K562 (cell line): ENCODE measurements around the gene CYSRT1. TPM values are rescaled to one million over a fixed set of nuclear protein-coding genes. Genes with fewer than 3 reads are reported as not detected.

ENCODE experiments used
- ATAC-seq: fragments of 200-7000 bp; cut with Tn5 transposase; 3 replicates; pipeline ENCODE4 v1.9.1; 2020; ENCODE audit warnings: moderate library complexity
- BruUV-seq: library from RNA; stranded (reverse); fragments of 400-500 nt; replicated peaks from 2 replicates; lab custom pipeline; 2021; lab: Mats Ljungman, UMichigan
- CTCF ChIA-PET: fragments of 300-600 bp; formaldehyde crosslinking; extraction: SDS; loops from one replicate; lab custom pipeline; 2021; ENCODE audit warnings: low intra/inter-chr PET ratio; lab: Yijun Ruan, JAX
- POLR2A ChIA-PET: fragments of 300-600, 350-650 bp; sonication (Branson Sonifier 250); formaldehyde crosslinking; extraction: SDS; loops from one replicate; lab custom pipeline; 2021; ENCODE audit warnings: antibody characterized with exemption, inconsistent platforms; lab: Yijun Ruan, JAX
- DNase-seq, 4 experiments: peaks; one replicate each; pipeline versions ENCODE4 v3.0.0 to v3.0.0-alpha.2; 2011 to 2018; ENCODE audit warnings: low spot score in 3 of 4, mixed read lengths in 3 of 4; ENCODE audit errors: extremely low read depth in 1 of 4
- FAIRE-seq: peaks from 2 replicates; lab custom pipeline; 2011; peaks lifted over from hg19 to GRCh38; lab: Jason Lieb, UNC
- H2AFZ ChIP-seq: 2 replicates; pipeline ENCODE4 v1.6.0; 2011; ENCODE audit warnings: low read depth, low read length, control low read depth, inconsistent platforms
- H3K27ac ChIP-seq: fragments of 200-600 bp; 3 replicates; pipeline ENCODE4 v1.8.0; 2011; ENCODE audit warnings: low read depth, mild to moderate bottlenecking, control low read depth, inconsistent platforms, low read length, moderate library complexity, mixed read lengths; ENCODE audit errors: extremely low read depth
- H3K27me3 ChIP-seq, 2 experiments: fragments of 300-600 bp in 1 of 2; 2 replicates in 1 of 2; 3 replicates in 1 of 2; pipeline versions ENCODE4 v1.6.0 to v1.8.0; 2011; ENCODE audit warnings: inconsistent platforms in 2 of 2, low read length in 2 of 2, mild to moderate bottlenecking in 1 of 2, mixed read lengths in 1 of 2, moderate library complexity in 1 of 2; ENCODE audit not compliant: control insufficient read depth in 2 of 2, insufficient read depth in 2 of 2
- H3K36me3 ChIP-seq: fragments of 300-600 bp; 3 replicates; pipeline ENCODE4 v1.8.0; 2011; ENCODE audit warnings: mild to moderate bottlenecking, low read length, inconsistent platforms; ENCODE audit not compliant: control insufficient read depth, insufficient read depth
- H3K4me1 ChIP-seq, 2 experiments: fragments of 200-600 bp in 1 of 2; replicated peaks in 1 of 2; 2 replicates in 1 of 2; 3 replicates in 1 of 2; pipeline versions ENCODE4 v1.5.1 to v1.8.0; 2011; ENCODE audit warnings: inconsistent platforms in 2 of 2, low read length in 2 of 2, mild to moderate bottlenecking in 1 of 2, mixed read lengths in 1 of 2, moderate library complexity in 1 of 2; ENCODE audit not compliant: control insufficient read depth in 2 of 2, insufficient read depth in 2 of 2
- H3K4me2 ChIP-seq: 2 replicates; pipeline ENCODE4 v1.6.1; 2011; ENCODE audit warnings: low read length, control low read depth, inconsistent platforms, mixed read lengths; ENCODE audit not compliant: insufficient read depth
- H3K4me3 ChIP-seq: fragments of 200-600 bp; sonication (generic), shearing (Covaris generic); 2 replicates; pipeline ENCODE4 v1.5.1; 2016; ENCODE audit warnings: control low read depth, inconsistent platforms
- H3K79me2 ChIP-seq: fragments of 200-600 bp; 3 replicates; pipeline ENCODE4 v1.8.0; 2011; ENCODE audit warnings: low read length, inconsistent platforms; ENCODE audit not compliant: control insufficient read depth, insufficient read depth
- H3K9ac ChIP-seq, 2 experiments: 2 replicates each; pipeline versions ENCODE4 v1.6.0 to v1.6.1; 2011; ENCODE audit warnings: low read depth in 2 of 2, low read length in 2 of 2, control low read depth in 1 of 2, inconsistent platforms in 1 of 2, mild to moderate bottlenecking in 1 of 2, mixed read lengths in 1 of 2; ENCODE audit not compliant: insufficient read depth in 1 of 2
- H3K9me1 ChIP-seq: one replicate; pipeline ENCODE4 v1.6.0; 2011; ENCODE audit warnings: inconsistent platforms, mild to moderate bottlenecking, low read length, moderate library complexity; ENCODE audit not compliant: control insufficient read depth, insufficient read depth
- H3K9me3 ChIP-seq: replicated peaks from 2 replicates; pipeline ENCODE4 v1.5.1; 2011; ENCODE audit warnings: low read depth, low read length, inconsistent platforms; ENCODE audit not compliant: control insufficient read depth, insufficient read depth
- H4K20me1 ChIP-seq: replicated peaks from 2 replicates; pipeline ENCODE4 v1.6.1; 2011; ENCODE audit warnings: low read length, inconsistent platforms, mixed read lengths; ENCODE audit not compliant: control insufficient read depth, insufficient read depth
- RBFOX2 ChIP-seq: fragments of 200-400 bp; formaldehyde crosslinking; IDR thresholded peaks from 2 replicates; pipeline ENCODE4 v1.6.1; 2017; ENCODE audit warnings: low read depth, mild to moderate bottlenecking, low read length, moderate library complexity
- ZBTB12 ChIP-seq: fragments of 250-450 bp; sonication (Bioruptor Pico); IDR thresholded peaks from 2 replicates; pipeline ENCODE4 v1.4.0; 2020
- WGBS: fragments of 100-300 bp; shearing (Covaris generic); methylation state at CpG from one replicate; pipeline ENCODE4 v1.1.6; 2016; ENCODE audit warnings: low coverage, mixed read lengths; ENCODE audit not compliant: insufficient coverage; ENCODE audit errors: missing lambda C conversion rate; 5-methylcytosine and 5-hydroxymethylcytosine counted together
- in situ Hi-C: fragments of 300-500 bp; cut with MboI; formaldehyde crosslinking; loops from 4 replicates; pipeline ENCODE4 v1.15.0; 2018; ENCODE audit warnings: inconsistent platforms, mixed read lengths
- intact Hi-C: fragments of 100-400 bp; cut with micrococcal nuclease; formaldehyde crosslinking; loops from 2 replicates; pipeline ENCODE4 v1.14.2; 2022
- polyA plus RNA-seq, 8 experiments: library from polyadenylated mRNA; depleted of rRNA in 4 of 8; stranded (reverse) in 5 of 8; unstranded in 3 of 8; fragments of >200 nt; fragmentation: Nextera tagmentation in 2 of 8; fragmentation: Illumina TruSeq in 1 of 8; extraction: Ambion mirVana in 2 of 8; extraction: Trizol in 1 of 8; gene quantifications; 2 replicates each; pipeline versions ENCODE4 v1.2.1 to v1.2.3, GENCODE V29; 2011 to 2014; ENCODE audit warnings: inconsistent platforms in 1 of 8, missing spikeins in 1 of 8
- total RNA-seq, 7 experiments: library from RNA; depleted of rRNA in 6 of 7; stranded (reverse); fragments of >200 nt in 6 of 7; fragmentation: Illumina TruSeq in 2 of 7; extraction: Trizol in 2 of 7; gene quantifications; 2 replicates each; pipeline versions ENCODE4 v1.2.1 to v1.2.3, GENCODE V29; 2011 to 2021; ENCODE audit warnings: low replicate concordance in 1 of 7

Gene CYSRT1
- total and polyA plus RNA-seq, 9 of the 15 experiments (the other 6 are each of a cell fraction or from before 2014, with no cell fraction given) = 0.04 to 1.4 (median 0.42) TPM; not detected in 3

GRCh38 chr9:137216188-137216965 is 8.6 kb upstream of the CYSRT1 start:
- Histone ChIP-seq H2AFZ (no peak overlapping the region), H4K20me1 (peaks cover 2% of the 10 kb centered on the region; the same call in 1 of the 2 replicates), H3K9me3 (no peaks in the 10 kb centered on the region), H3K4me2 (no peak overlapping the region; the same call in 1 of the 2 replicates), H3K27ac (no peak overlapping the region), H3K79me2 (peaks cover 18% of the 10 kb centered on the region; the same call in 2 of the 3 replicates), H3K36me3 (peaks cover 35% of the 10 kb centered on the region; the same call in 2 of the 3 replicates), H3K4me3 (no peak overlapping the region), H3K9ac (peak overlapping the region in 1 of 2 experiments; percentile 92; a peak in 2 of 4 replicates), H3K27me3 (no peaks in the 10 kb centered on the region), H3K9me1 (no peaks in the 10 kb centered on the region), H3K4me1 (peaks cover 27 to 88% of the 10 kb centered on the region in 2 experiments)
- no peak for DNase-seq
- FAIRE-seq = no peak
- 92% methylated on average over 24 of the region's 30 CpGs for WGBS
- CTCF ChIA-PET = no interaction called here
- no peak for ATAC-seq
- in situ Hi-C loops = no loop called here
- POLR2A ChIA-PET = interaction anchor here (0.6 to 1.6 kb wide), 6 partner anchors 10 to 89 kb away, joined by 3 to 5 read pairs (median 4); no protein-coding TSS in a partner anchor
- intact Hi-C loops = no loop called here
- no peak for TF ChIP-seq ZBTB12 (CRISPR knock-in tag)
- TF ChIP-seq RBFOX2 = 0 out of 2 replicates have a peak, but pooled peaks have one; percentile 13
- BruUV-seq = no TSS peak
